A673 (cell line): ENCODE data around the gene DMD.

ENCODE experiments used
- EZH2 ChIP-seq: fragments of 200-600 bp; sonication (generic); IDR thresholded peaks from 2 replicates; pipeline ENCODE4 v1.6.1; 2017; ENCODE audit warnings: borderline replicate concordance, low read depth, mild to moderate bottlenecking, mixed read lengths, antibody characterized with exemption, low read length; ENCODE audit not compliant: poor library complexity, severe bottlenecking
- TF ChIP-seq, protein P1 (sequence below): fragments of 300-800, 200-600 bp; sonication (generic); conservative IDR thresholded peaks from 2 replicates; pipeline ENCODE4 v1.5.1; 2017; ENCODE audit warnings: low read depth, mild to moderate bottlenecking, antibody characterized with exemption, low read length, moderate library complexity, mixed read lengths

DNA sequence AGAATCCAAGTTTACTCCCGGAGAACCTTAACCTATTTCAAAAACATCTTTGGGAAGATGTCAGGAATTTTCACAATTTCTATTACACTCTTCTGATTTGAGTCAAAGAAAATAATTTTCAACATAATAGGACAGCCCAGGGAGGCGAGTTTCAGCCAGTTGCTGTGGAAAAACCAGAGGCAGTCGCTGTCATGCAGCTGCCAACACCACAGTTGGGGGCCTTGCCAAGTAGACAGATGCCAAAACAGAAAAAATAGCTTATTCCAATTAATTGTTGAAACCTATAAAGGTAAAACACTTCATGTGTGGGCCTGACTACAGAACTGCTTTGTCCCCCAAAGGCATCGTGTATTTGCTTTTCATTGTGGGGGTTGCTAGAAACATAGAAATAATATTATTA is 225.8 kb downstream of the DMD start:
- TF ChIP-seq, protein P1, sequence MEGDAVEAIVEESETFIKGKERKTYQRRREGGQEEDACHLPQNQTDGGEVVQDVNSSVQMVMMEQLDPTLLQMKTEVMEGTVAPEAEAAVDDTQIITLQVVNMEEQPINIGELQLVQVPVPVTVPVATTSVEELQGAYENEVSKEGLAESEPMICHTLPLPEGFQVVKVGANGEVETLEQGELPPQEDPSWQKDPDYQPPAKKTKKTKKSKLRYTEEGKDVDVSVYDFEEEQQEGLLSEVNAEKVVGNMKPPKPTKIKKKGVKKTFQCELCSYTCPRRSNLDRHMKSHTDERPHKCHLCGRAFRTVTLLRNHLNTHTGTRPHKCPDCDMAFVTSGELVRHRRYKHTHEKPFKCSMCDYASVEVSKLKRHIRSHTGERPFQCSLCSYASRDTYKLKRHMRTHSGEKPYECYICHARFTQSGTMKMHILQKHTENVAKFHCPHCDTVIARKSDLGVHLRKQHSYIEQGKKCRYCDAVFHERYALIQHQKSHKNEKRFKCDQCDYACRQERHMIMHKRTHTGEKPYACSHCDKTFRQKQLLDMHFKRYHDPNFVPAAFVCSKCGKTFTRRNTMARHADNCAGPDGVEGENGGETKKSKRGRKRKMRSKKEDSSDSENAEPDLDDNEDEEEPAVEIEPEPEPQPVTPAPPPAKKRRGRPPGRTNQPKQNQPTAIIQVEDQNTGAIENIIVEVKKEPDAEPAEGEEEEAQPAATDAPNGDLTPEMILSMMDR, result no peak
- no peak for TF ChIP-seq EZH2
